Non-pigmented ciliary epithelial cell (primary cell): Measurements from ENCODE around the gene SRPK1.
A peak's percentile ranks its signal among the peaks of the same experiment; 100 is the strongest.
"Not testable (repeated sequence)": the region's sequence is repeated elsewhere in the genome, so short reads cannot be mapped to it uniquely, and the experiment has no call there.

Experiments
- DNase-seq: peaks from one replicate; pipeline ENCODE4 v3.0.0-alpha.2; 2010; ENCODE audit warnings: low read depth

The SRPK1 gene

DNA sequence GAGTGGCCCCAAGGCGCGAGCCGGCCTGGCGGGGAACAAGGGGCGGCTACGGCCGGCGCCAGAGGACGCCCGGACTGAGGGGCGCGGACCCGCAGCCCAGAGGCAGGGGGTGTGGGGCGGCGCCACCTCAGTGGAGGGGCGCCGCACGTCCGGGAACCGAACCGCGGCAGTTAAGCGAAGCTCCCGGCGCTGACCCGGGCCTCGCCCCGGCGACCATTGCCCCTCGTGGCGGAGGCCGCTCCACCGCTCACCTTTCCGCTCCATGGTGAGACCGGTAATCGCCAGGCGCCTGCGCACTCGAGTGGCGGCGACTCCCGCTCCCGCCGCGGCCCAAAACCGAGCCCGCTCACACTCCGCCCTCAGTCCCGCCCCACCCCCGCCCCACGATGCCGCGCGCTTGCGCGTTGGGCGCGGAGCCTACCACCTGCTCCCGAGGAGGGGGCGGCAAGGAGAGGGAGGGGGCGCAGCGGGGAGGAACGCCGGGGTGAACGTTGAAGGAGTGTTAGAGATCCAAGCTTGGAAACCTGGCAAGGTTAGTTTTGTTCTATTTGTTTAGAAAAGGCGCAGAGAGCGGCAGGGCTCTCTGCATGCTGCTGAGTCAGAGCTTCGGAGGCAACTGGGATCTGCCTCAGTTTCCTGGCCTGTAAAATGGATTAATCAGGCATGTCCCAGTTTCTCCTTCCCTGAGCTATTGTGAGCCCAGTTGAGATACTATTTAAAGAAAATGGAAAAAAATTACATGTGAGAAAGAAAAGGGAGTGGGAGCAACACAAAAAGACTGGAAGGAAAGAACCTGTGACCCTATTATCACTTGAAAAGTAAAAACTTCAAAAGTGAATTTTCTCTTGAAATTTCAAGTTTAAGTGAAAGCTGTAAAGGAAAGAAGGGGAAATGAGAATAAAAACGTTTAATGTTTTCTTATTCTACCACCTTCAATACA lies at the start of gene SRPK1:
SRPK1 (minus strand) TSS at position 306 of the 940 bp plus-strand sequence; CDS start at position 264, 42 bp downstream.
- DNase-seq = no peak

DNA sequence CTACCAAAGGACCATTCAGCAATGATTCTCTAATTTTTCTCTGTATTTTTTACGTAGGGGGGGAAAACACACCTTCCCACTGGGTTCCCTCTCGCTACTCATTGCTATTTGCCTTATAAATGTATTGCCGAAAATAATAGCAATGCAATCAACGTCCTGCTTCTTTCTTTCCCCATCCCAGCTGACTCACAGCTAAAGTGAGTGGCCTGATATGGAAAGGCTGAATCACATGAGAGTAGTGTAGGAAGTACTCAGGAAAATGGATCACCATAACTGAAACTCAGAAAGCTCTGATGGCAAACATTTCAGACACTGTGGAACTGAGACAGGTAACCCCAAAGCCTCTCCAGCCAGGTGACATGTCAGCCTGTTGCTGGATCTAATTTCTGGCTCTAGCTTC lies 49.3 kb upstream of the SRPK1 start:
- DNase-seq = peak; percentile 22

DNA sequence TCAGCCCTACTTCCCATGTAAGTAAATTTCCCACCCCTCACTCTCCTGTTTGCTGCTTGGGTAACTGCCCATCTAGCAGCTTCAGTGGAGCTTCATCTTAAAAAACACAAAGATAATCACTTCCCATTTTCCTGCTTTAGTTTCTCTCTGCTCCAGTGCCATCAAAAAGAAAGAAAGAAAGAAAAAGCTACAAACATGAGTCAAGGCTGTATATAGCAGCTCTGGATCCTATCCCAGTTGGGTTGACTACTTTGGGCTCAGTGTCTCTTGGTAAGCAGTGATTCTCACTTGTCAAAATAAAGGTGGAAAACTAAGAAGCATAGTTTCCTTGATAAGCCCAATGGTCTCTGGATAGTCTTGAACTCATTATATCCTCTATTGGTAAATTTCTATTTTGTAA lies 48.7 kb upstream of the SRPK1 start:
- DNase-seq = no peak

DNA sequence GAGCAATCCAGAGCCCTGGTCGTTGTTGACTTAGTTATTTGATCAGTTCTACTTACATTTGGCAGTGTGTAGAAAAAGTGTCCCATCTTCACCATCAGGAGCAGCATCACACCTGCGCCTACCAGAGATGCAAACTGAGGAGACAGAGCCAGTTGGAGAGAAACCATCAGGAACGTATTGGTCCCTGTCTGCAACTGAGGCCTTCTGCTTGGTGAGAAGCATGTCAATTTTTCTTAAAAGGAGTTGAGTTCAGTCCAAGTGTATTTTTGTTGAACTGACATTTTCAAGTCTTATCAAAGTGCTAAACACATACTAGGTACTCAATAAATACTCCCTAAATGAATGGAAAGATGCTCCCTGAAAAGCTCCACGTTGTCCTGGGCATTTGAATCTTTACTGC lies 47.9 kb upstream of the SRPK1 start:
- no peak for DNase-seq

DNA sequence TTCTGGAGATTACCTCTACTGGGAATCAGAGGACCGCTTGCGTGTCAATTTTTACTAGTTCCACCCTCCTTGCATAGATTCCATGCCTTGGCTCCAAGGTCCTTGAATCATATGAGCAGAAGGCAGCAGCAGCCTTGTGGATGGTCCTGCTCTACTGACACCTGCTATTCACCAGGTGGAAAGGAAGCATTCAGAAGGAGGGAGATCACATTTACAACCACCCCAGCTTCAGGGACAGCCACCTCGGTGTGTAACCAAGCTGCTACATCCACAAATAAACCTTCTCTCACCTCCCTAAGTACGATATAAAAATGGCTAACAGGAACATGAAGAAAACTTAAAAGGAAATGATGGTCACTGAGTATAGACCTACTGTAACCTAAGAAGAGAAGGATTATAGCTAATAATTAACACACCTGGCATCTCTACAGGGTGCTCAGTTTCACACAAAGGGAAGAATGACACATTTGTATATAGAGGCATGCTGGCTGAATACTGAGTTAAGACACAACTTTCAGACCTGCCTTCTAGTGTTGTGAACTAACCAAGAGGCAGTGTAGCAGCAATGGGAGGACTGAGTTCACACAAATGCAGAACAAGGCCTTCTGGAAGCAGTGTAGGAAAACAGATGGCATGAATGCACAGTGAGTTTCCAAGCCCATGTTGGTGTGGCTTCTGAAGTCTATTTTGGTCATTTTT lies 46.3 kb upstream of the SRPK1 start:
- DNase-seq = no peak

DNA sequence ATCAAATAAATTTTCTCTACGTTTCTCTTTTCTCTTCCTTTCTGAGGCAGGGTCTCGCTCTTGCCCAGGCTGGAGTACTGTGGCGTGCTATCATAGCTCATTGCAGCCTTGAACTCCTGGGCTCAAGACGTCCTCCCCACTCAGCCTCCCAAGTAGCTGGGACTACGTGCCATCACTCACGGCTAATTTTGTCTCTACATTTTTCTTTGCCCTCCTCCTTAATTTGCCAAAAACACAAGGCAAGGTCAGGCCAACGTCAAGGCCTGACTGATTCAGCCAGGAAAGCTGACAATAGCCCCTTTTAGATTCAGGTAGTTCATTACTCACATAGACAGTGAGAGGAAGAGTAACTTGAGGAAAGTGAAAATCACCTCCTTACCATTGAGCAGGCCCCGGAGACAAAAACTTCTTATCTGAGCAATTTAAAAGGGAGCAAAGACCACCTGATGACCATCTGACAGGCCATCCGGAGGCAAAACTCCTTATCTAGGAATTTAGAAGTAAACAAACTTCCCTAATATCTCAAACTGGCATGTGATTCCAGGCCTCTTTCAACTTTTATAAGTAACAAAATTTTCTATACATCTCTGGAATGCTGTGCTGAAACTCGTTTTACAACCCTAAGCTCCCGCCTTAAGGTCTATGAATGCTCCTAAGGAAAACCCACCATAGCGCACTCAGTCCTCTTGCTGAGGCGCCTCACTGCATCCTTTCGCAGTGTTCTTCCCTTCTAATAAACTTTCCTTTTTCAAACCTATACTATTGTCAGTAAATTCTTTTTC lies 42.1 kb upstream of the SRPK1 start:
- DNase-seq = no peak

DNA sequence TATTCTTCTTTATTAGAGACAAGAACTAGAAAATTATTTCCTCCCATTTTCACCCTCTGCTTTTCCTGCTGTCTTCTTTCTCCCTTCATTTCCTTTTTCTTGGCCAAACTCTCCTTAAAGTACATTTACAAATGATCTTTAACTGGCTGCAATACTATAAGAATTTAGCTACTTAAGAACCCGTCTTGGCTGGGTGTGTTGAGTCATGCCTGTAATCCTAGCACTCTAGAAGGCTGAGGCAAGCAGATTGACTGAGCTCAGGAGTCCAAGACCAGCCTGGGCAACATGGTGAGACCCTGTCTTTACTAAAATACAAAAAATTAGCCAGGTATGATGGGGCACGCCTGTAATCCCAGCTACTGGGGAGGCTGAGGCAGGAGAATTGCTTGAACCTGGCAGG lies 39.3 kb upstream of the SRPK1 start:
- DNase-seq = peak; percentile 30

DNA sequence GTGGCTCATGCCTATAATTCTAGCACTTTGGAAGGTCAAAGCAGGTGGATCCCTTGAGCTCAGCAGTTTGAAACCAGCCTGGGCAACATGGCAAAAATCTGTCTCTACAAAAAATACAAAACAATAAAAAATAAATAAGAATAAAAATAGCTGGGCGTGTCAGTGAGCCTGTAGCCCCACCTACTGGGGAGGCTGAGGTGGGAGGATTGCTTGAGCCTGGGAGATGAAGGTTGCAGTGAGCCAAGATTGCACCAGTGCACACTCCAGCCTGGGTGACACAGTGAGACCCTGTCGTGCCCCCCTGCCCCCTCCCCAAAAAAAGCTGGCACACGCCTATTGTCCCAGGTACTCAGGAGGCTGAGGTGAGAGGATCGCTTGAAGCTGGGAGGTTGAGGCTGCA lies 35.1 kb upstream of the SRPK1 start:
- DNase-seq = no peak

DNA sequence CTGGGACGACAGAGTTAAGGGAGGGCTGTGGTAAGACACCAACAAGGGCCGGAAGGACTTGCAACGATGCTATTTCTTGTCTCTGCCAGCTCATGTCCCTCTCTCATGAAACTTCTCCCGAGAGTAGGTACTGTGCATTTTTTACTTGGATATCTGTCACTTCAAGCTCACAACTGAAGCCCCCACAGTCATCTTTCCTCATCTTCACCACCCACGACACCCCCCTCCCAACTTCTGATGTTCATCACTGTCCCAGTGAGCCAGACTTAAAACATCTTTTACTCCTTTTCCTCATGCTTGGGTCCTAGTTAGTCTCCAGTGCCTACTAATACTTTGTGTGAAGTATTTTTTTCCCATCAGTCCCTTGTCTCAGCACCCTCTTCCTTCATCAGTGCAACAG lies 34.6 kb upstream of the SRPK1 start:
- DNase-seq = no peak

DNA sequence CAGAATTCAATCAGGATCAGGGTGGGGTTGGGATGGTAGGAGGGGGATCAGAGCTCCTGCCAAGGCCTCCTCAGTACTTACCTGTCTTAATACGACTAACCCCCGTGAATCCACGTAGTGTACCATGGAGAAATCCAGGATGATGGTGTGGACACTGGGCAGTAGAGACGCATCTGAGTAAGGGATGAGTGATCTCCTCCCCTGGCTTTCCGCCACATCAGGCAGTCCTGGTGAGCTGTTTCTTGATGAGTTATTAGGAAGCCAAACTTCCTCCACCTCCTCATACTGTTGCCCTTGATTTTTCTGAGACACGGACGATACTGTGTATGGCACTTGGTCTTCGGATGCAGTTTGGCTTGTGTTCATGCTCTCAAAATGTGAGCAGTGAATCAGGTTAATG lies 34.2 kb upstream of the SRPK1 start:
- no peak for DNase-seq

DNA sequence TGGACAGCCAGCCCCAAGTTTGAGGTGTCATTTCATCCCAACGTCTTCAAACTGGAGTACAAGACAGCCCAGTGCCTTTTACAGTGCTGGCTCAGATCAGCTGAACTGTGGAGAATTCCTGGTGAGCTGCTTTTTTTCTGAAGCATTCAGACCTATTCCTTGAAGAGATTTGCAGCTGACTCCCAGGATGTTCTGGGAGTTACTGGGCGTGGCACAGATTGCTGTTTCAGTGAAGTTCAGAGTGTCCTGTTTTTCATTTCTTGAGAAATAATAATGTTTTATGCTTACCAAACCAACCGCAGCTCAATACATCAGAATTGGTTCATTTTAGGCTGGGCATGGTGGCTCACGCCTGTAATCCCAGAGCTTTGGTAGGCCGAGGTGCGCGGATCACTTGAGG lies 33.4 kb upstream of the SRPK1 start:
- no peak for DNase-seq

DNA sequence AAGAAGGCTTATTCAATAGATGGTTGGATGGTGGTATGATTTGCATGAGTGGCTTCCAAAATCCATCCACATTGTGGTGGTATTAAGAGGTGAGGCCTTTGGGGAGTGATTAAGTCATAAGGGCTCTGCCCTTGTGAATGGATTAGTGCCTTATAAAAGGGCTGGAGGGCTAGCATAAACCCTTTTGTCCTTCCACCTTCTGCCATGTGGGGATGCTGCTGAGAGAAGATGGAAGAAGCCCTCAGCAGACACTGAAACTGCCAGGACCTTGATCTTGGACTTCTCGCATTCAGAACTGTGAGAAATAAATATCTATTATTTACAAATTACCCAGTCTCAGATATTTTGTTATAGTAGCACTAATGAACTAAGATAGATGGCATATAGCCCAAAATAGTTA lies 27.8 kb upstream of the SRPK1 start:
- no peak for DNase-seq

DNA sequence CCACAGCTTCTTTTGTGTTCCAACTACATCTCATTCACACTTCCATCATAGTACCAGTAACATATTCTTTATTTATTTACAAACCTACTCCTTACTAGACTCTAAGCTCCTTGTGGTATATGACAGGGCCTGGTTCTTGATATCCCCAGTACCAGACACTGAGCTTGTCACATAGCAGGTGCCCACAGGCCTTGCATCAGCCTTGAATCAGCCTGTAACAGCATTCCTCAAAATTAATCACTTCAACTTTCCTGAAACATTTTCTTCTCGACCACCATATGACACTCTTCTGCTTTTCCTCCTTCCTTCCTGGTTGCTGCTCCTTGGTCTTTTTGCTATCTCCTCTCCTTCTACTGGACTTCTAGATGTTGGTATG lies 24.7 kb upstream of the SRPK1 start:
- no peak for DNase-seq

DNA sequence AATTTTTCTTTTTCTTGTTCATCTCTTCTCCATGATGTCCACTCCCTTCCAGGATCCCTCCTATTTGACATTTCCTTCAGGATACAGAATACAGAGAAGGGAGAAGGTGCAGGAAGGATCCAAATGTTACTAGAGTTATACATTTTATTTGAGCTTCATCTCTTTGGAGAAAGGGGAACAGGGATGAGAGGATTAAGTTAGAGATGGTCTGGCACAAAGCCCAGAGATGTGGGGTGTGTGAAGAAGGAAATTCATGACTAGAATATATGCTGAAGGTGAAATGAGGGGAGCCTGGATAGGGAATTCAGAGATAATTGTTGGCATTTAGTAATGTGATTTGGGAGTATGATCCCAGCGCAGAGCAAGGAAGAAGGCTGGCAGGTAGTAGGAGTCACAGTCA lies 22.5 kb upstream of the SRPK1 start:
- no peak for DNase-seq

DNA sequence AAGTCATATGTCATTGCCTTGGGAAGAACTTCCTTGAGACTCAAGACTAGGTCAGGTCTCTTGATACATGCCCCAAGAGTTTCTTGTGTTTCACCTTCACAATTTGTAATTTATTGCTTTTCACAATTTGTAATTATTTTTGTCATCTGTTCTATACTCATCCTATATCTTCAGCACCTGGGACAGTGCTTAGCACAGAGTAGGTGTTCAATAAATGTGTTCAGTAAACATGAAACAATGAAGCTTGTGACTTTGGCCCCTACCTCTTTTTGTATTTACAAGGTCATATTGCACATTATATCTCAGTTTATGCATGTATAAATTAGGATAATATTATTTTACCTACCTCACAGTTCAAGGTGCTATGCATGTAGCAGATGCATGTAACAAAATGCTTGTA lies 21.5 kb upstream of the SRPK1 start:
- no peak for DNase-seq

DNA sequence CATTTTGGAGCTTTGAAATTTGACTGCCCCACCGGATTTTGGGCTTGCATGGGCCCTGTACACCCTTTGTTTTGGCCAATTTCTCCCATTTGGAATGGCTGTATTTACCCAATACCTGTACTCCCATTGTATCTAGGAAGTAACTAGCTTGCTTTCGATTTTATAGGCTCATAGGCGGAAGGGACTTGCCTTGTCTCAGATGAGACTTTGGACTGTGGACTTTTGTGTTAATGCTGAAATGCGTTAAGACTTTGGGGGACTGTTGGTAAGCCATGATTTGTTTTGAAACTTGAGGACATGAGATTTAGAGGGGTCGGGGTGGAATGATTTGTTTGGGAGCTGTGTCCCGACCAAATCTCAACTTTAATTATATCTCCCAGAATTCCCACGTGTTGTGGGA lies 20.3 kb upstream of the SRPK1 start:
- DNase-seq = not testable (repeated sequence)

DNA sequence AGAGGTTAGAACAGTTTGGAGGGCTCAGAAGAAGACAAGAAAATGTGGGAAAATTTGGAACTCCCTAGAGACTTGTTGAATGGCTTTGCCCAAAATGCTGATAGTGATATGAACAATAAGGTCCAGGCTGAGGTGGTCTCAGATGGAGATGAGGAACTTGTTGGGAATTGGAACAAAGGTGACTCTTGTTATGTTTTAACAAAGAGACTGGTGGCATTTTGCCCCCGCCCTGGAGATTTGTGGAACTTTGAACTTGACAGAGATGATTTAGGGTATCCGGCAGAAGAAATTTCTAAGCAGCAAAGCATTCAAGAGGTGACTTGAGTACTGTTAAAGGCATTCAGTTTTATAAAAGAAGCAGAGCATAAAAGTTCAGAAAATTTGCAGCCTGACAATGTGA lies 19.1 kb upstream of the SRPK1 start:
- not testable (repeated sequence) for DNase-seq

DNA sequence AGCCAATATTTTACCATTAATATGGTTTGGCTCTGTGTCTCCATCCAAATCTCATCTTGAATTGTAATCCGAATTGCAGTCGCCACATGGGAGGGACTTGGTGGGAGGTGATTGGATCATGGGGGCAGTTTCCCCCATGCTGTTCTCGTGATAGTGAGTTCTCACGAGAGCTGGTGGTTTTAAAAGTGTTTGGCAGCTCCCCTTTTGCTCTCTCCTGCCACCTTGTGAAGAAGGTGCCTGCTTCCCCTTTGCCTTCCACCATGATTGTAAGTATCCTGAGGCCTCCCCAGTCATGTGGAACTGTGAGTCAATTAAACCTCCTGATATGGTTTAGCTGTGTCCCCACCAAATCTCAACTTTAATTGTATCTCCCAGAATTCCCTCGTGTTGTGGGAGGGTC lies 18.4 kb upstream of the SRPK1 start:
- DNase-seq = not testable (repeated sequence)

DNA sequence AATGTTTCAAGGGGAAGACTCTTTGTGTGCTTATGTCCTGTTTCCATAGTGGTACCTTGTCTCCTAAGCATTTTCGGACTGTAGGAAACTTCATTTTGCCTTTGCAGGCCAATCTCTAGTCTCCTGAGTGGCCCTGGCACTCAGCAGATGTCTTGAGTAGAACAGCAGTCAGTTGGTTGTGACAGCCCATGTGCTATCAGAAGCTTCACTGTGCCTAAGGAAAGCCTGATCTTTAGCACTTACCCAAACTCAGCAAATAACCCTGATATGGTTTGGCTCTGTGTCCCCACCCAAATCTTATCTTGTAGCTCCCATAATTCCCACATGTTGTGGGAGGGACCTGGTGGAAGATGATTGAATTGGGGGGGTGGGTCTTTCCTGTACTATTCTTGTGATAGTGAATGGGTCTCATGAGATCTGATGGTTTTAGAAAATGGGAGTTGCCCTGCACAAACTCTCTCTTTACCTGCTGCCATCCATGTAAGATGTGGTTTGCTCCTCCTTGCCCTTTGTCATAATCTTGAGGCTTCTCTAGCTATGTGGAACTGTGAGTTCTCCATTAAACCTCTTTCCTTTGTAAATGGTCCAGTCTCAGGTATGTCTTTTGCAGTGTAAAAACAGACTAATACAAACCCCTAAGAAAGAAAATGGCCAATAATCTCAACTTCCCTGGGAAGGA lies 15.9 kb upstream of the SRPK1 start:
- no peak for DNase-seq

DNA sequence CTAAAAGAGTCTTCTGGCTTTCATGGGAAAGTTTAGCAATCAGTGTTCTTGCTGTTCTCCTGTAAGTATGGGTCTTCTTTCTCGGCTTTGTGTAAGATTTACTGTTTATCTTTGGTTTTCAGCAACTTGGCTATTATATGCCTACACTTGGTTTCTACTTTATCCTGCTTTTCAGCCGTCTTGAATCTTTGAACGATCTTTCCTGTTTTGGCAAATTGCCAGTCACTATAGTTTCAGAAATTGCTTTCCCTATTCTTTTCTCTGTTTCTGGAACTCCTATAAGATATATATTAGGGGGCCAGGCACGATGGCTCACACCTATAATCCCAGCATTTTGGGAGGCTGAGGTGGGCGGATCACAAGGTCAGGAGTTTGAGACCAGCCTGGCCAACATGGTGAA lies 14.6 kb upstream of the SRPK1 start:
- no peak for DNase-seq

DNA sequence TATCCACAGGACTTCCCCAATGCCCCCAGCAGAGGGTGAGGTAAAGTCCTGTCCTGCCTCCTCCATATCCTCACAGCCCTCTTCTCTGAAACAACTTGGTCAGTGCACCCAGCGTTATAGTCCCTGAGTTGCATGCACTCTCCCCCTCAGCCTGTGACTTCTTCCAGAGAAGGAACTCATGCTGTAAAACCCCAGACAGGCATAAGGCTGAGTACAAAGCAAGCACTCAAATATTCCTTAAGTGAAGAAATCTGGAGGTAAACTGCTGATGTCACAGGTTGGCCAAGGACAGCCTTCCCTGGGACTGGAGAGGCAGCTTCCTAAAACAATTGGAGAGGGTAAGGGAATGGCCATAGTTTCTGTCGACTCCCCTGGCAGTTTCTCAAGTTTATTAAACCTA lies 12.9 kb upstream of the SRPK1 start:
- DNase-seq = no peak

DNA sequence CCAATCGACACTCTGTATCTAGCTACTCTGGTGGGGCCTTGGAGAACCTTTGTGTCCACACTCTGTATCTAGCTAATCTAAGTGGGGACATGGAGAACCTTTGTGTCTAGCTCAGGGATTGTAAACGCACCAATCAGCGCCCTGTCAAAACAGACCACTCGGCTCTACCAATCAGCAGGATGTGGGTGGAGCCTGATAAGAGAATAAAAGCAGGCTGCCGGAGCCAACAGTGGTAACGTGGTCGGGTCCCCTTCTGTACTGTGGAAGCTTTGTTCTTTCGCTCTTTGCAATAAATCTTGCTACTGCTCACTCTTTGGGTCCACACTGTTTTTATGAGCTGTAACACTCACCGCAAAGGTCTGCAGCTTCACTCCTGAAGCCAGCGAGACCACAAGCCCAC lies 11.0 kb upstream of the SRPK1 start:
- not testable (repeated sequence) for DNase-seq
